GM19043 (cell line): ENCODE results near the gene ACTR1B.
A peak's percentile ranks its signal among the peaks of the same experiment; 100 is the strongest.
"Not testable (repeated sequence)": the region's sequence is repeated elsewhere in the genome, so short reads cannot be mapped to it uniquely, and the experiment has no call there.

Source experiments
- ATAC-seq: cut with Tn5 transposase; IDR thresholded peaks from one replicate; pipeline ENCODE4 v1.9.1; 2021; ENCODE audit warnings: low read depth; ENCODE audit not compliant: unreplicated experiment

ACTR1B gene

DNA sequence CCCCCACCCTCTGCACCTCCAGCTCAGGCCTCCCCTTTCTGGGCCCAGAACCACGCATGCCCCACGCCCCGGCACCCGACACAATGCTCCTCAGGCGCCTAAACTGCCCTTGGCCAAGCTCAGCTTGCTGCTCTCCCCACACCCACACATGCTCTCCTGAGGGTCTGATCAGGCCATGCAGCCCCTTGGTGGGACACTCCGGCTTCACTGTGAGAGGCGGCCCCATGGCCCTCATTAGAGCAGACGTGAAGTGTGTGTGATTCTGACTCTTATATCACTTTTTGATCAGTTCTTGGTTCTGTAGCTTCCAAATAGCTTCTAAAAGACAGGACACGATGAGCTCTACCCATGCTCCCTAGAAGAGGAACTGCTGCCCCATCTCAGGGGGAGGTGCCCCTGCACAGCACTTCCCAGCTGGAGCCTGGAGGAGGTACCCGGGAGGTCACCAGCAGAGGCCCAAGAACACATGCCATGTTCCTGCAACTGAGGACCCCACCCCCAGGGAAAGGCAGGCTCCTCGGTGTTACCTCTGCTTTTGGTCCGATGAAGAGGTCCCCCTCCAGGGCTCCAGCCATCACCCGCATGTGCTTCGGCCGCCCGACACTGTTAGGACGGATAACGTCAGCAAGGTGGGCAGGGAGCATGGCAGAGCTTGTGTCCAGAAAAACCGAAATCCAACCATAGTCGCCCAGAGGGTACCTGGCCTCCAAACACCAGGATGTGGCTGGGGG, 3.6 kb downstream of the ACTR1B start:
- ATAC-seq = no peak

- ATAC-seq = no peak
Measured at GRCh38 chr2:97659256-97660043, 4.4 kb downstream of the ACTR1B start.

DNA sequence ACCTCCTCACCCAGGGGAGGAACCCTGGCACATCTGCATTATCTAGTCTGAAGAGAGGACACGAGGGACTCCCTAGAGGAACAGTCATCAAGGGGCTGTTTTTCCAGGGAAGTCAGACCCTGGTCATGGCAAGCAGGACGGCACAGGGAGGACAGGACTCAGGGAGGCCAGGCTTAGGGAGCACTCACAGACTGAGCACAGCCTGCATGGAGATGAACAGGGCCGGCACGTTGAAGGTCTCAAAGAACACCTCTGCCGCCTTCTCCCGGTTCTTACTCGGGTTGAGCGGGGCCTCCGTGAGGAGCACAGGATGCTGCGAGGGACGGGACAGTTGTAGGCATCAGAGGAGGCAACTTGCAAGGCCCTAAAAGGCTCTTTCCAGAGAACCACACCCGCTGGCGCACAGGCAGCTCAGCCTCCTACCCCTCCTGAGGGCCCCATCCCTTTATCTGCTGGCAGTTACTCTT, 5.1 kb downstream of the ACTR1B start:
- no peak for ATAC-seq

DNA sequence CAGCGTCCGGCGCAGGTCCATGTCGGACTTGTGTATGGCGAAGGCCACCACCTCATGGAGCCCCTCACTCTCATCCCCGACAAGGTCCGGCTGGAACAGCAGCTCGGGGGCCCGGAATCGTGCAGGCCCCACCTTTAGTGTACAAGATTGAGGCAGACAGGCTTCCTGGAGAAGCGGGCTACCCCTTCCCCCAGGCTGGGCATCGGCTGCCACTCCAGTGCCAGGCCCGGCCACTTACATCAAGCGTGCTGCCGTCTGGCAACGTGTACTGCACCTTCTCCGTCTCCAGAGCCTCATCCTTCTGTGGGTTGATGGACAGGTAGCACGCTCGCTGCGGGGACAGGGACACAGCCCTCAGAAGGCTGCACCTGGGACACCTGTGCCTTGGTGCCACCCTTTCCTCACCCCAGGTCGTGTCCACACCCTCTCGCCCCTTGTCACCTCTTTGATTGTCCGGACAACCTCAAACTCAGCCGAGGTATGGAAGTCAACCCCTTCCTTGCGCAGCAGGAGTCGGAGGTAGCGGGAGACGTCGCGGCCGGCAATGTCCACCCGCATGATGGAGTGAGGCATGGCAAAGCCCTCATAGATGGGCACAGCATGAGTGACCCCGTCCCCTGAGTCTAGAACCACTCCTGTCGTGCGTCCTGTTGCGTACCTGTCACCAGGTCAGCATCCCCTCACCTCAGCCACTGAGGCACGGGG, 5.7 kb downstream of the ACTR1B start:
- ATAC-seq = no peak

DNA sequence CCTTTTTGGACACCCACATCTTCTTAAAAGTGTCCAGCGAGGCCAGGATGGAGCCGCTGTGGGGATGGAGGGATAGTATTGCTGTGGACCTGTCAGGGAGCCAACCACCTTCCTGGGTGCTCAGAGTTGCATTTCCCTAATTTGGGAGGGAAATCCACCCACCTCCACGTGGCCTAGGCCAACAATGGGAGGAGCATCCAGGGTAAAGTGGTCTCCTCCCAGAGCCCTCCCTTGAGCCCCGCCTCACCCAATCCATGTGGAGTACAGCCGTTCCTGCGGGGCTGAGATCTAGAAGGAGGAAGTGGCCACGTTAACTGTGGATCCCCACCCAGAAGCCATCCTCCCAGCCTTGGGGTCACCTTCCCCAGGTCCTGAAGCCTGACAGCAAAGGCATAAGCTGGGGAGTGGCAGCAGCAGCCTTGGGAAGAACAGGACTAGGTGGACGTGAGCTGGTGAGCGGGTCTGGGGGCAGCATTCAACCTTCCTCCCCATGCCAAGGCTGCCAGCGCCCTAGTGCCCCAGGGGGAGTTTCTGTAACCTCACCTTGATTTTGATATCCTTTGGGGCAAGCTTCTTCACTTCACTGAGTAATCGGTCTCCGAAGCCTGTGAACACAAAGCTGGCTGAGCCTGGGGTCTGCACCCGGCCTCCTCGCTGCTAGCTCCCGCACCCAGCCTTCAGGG, 6.8 kb downstream of the ACTR1B start:
- ATAC-seq = no peak

DNA sequence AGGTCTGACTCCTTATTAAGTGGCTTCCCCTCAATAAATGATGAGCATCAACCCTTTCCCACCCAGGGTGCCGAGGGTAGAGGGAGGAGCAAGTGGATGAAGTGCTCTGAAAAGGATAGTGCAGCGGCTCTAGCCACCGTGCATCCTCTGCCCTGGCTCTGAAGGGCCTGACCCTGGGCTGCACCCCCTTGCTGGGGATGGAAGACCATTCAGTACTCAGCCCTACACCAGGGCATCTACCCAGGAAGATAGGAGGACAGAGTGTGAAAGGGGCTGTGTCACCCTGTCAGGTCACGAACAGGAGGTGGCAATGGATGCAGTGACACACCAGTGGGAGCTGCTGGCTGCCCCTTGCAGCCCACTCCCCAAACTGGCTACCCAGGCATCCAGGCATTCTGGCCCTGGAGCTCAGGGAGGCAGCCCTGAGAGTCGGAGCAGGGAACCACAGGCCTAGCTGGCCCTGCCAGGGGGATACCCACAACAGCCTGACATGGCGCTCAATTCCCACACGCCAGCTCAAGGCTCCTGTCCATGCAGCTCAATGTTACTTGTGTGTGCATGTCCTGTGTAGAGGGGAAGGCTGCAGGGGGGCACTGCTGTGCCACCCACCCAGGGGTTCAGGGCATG, 7.6 kb downstream of the ACTR1B start:
- ATAC-seq = no peak

DNA sequence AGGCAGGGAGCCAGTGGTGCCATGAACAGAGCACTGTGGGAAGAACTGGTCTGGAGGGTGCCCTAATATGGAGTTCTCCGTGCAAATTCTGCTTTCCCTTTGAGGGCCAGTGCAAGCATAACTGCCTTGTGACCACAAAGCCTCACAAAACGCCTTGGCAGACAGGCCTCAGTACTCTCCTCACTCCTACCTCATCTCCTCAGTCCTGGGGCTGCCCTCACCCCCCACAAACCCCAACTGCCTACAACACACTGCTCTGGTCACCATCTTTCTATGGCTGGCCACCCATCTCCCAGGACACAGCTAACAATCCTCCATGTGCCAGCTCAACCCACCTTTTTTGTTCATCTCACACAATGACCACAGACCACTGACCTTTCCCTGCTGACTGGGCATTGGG, 9.1 kb downstream of the ACTR1B start:
- ATAC-seq = no peak

DNA sequence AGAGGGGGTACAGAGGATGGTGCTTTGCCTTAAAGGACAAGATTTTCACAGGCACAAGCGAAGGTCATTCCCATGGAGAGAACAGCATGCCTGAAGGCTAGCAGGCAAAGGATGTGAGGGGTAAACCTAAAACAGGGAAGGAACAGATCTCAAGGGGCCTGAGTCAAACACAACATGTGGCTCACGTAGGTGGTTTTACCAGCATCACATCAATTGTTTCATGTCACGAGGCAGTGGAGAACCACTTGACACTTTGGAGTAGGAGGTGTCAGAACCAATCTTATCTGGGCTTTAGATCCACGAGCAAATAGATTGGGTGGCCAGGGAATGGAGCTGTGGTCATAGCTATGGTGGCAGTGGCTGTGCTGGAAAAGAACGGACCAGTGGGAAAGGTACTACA, 9.5 kb downstream of the ACTR1B start:
- ATAC-seq = no peak

GRCh38 chr2:97653874-97654273, 10.0 kb downstream of the ACTR1B start:
- no peak for ATAC-seq

DNA sequence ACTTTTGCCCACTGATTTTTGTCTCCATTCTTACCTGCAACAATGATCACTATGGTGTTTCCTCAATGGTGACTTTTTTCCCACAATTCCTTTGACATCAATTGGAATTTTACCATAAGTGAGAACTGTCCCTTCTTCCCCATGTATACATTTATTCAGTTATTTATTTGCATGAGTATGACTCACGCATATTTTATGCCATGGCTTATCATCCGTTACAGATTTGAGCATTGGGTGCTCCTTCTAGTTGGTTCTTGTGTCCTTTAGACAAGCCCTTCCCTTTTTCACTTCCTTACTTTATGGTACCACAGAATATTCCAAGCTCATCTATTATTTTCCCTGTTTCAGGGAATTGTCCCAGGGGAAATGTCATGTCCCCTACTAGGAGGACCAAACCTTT, 10.4 kb downstream of the ACTR1B start:
- no peak for ATAC-seq

DNA sequence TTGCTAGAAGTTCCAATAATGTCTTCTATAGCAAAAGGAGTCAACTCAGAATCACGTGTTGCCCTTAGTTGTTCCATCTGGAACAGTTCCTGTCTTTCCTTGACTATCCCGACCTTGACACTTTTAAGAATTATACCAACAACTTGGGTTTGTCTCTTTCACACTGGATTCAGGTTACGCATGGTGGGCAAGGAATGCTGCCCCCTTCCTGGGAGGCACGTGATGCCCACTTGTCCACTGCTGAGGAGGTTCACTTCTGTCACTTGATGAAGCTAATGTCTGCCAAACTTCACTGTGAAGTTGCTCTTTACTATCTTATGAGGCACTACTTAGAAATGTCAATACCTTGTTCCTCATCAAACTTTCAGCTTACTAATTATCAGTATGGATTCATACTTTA, 12.7 kb downstream of the ACTR1B start:
- ATAC-seq = no peak

- ATAC-seq = no peak
Measured at GRCh38 chr2:97646977-97647376, 16.9 kb downstream of the ACTR1B start.

DNA sequence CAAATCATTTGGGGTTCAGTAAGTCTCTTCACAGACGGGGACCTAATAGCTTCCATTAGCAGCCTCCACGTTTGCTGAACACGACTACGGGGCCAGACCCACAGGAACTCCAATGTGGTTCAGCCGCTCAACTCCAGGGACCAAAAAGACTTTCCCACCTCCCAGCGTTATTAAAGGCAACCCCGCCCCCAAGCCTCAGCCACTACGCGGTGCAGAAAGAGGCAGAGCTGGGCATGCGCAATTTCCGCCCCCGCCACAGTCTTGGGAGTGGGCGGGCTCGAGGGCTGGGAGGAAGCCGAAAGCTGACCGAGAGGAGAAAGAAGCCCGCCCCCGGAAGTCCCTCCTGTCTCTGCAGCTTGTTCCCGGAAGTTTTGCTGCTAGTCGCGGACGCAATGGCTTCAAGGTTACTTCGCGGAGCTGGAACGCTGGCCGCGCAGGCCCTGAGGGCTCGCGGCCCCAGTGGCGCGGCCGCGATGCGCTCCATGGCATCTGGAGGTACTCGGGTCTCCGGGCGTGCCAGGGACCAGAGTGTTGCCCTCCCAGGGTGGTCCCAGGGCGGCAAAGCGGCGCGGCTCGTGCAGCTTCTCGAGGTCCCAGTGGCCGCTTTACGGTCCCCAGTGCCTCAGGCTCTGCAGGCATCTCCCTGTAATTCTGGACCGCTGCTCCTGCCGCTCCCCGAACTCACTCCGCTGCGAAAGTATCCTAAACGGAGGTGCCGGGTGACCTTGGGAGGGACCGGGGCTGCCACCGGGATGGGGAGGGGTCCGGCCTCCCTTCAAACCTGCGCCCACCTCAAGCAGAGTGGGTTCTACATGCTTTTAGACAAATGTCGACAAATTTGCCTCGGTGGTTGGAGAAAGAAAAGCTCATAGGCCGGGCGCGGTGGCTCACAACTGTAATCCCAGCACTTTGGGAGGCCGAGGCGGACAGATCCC, 17.9 kb downstream of the ACTR1B start, which contains the start of gene COX5B:
Gene COX5B (plus strand): TSS at position 368 of the 935 bp plus-strand sequence. CDS start 25 bp downstream, at position 393.
- ATAC-seq = peak; percentile 97

DNA sequence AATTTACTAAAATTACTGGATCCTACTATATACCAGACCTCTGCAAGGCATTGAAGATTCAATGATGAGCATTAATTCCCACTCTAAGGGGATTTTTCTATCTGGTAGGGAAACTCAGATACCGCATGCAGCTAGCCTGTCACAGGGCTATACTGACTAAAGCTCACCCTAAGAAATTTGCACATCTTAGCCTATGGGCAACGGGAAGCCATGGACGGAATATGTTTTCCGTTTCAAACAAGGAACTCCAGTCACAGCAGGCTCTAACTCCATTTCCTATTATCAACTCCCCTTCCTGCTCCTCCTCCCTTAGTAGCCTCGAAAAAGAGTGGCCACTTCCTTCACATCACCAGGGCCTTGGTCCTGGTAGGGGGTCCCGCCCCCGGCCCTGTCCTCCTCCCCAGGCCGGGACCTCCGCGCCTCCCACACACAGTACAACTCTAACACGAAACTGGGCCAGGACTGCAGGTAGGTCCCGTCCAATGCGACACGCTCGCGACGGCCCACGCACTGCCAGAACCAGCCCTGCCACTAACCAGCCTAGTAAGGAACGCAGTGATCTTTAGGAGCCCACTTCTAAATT, 18.6 kb downstream of the ACTR1B start:
- ATAC-seq = peak; percentile 13

- ATAC-seq = no peak
Measured at GRCh38 chr2:97644023-97644717, 19.7 kb downstream of the ACTR1B start.

DNA sequence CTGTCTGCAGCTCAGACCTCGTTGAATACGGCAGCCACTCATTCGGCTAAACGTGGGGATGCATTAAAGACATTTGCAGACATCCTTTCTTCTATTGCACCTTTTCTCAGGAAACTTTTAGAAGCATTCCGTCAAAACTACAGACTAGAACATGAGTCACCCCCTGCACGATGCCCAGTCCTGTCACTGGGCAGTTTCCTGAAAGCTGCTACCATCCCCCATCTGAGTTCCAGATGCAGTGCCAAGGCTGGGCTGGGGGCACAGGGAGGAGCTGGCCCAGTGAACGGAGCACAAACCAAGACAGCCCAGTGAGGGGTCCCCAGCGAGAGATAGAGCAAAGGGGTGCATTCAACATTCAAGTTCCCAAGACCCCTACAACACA, 37.8 kb downstream of the ACTR1B start:
- not testable (repeated sequence) for ATAC-seq

GRCh38 chr2:97625354-97626048, 38.3 kb downstream of the ACTR1B start:
- not testable (repeated sequence) for ATAC-seq

- not testable (repeated sequence) for ATAC-seq
Measured at GRCh38 chr2:97622976-97623375, 40.9 kb downstream of the ACTR1B start.
